K562 (cell line): ENCODE results near the gene NPEPPS. TPM values are rescaled to one million over a fixed set of nuclear protein-coding genes. Genes with fewer than 3 reads are reported as not detected.
"Not testable (repeated sequence)": the region's sequence is repeated elsewhere in the genome, so short reads cannot be mapped to it uniquely, and the experiment has no call there.

Source experiments
- ATAC-seq: fragments of 200-7000 bp; cut with Tn5 transposase; 3 replicates; pipeline ENCODE4 v1.9.1; 2020; ENCODE audit warnings: moderate library complexity
- BruUV-seq: library from RNA; stranded (reverse); fragments of 400-500 nt; replicated peaks from 2 replicates; lab custom pipeline; 2021; lab: Mats Ljungman, UMichigan
- CTCF ChIA-PET: fragments of 300-600 bp; formaldehyde crosslinking; extraction: SDS; loops from one replicate; lab custom pipeline; 2021; ENCODE audit warnings: low intra/inter-chr PET ratio; lab: Yijun Ruan, JAX
- POLR2A ChIA-PET: fragments of 300-600, 350-650 bp; sonication (Branson Sonifier 250); formaldehyde crosslinking; extraction: SDS; loops from one replicate; lab custom pipeline; 2021; ENCODE audit warnings: antibody characterized with exemption, inconsistent platforms; lab: Yijun Ruan, JAX
- DNase-seq, 4 experiments: peaks; one replicate each; pipeline versions ENCODE4 v3.0.0 to v3.0.0-alpha.2; 2011 to 2018; ENCODE audit warnings: low spot score in 3 of 4, mixed read lengths in 3 of 4; ENCODE audit errors: extremely low read depth in 1 of 4
- FAIRE-seq: peaks from 2 replicates; lab custom pipeline; 2011; peaks lifted over from hg19 to GRCh38; lab: Jason Lieb, UNC
- H2AFZ ChIP-seq: 2 replicates; pipeline ENCODE4 v1.6.0; 2011; ENCODE audit warnings: low read depth, low read length, control low read depth, inconsistent platforms
- H3K27ac ChIP-seq: fragments of 200-600 bp; 3 replicates; pipeline ENCODE4 v1.8.0; 2011; ENCODE audit warnings: low read depth, mild to moderate bottlenecking, control low read depth, inconsistent platforms, low read length, moderate library complexity, mixed read lengths; ENCODE audit errors: extremely low read depth
- H3K27me3 ChIP-seq, 2 experiments: fragments of 300-600 bp in 1 of 2; 2 replicates in 1 of 2; 3 replicates in 1 of 2; pipeline versions ENCODE4 v1.6.0 to v1.8.0; 2011; ENCODE audit warnings: inconsistent platforms in 2 of 2, low read length in 2 of 2, mild to moderate bottlenecking in 1 of 2, mixed read lengths in 1 of 2, moderate library complexity in 1 of 2; ENCODE audit not compliant: control insufficient read depth in 2 of 2, insufficient read depth in 2 of 2
- H3K36me3 ChIP-seq: fragments of 300-600 bp; 3 replicates; pipeline ENCODE4 v1.8.0; 2011; ENCODE audit warnings: mild to moderate bottlenecking, low read length, inconsistent platforms; ENCODE audit not compliant: control insufficient read depth, insufficient read depth
- H3K4me1 ChIP-seq, 2 experiments: fragments of 200-600 bp in 1 of 2; replicated peaks in 1 of 2; 2 replicates in 1 of 2; 3 replicates in 1 of 2; pipeline versions ENCODE4 v1.5.1 to v1.8.0; 2011; ENCODE audit warnings: inconsistent platforms in 2 of 2, low read length in 2 of 2, mild to moderate bottlenecking in 1 of 2, mixed read lengths in 1 of 2, moderate library complexity in 1 of 2; ENCODE audit not compliant: control insufficient read depth in 2 of 2, insufficient read depth in 2 of 2
- H3K4me2 ChIP-seq: 2 replicates; pipeline ENCODE4 v1.6.1; 2011; ENCODE audit warnings: low read length, control low read depth, inconsistent platforms, mixed read lengths; ENCODE audit not compliant: insufficient read depth
- H3K4me3 ChIP-seq: fragments of 200-600 bp; sonication (generic), shearing (Covaris generic); 2 replicates; pipeline ENCODE4 v1.5.1; 2016; ENCODE audit warnings: control low read depth, inconsistent platforms
- H3K79me2 ChIP-seq: fragments of 200-600 bp; 3 replicates; pipeline ENCODE4 v1.8.0; 2011; ENCODE audit warnings: low read length, inconsistent platforms; ENCODE audit not compliant: control insufficient read depth, insufficient read depth
- H3K9ac ChIP-seq, 2 experiments: 2 replicates each; pipeline versions ENCODE4 v1.6.0 to v1.6.1; 2011; ENCODE audit warnings: low read depth in 2 of 2, low read length in 2 of 2, control low read depth in 1 of 2, inconsistent platforms in 1 of 2, mild to moderate bottlenecking in 1 of 2, mixed read lengths in 1 of 2; ENCODE audit not compliant: insufficient read depth in 1 of 2
- H3K9me1 ChIP-seq: one replicate; pipeline ENCODE4 v1.6.0; 2011; ENCODE audit warnings: inconsistent platforms, mild to moderate bottlenecking, low read length, moderate library complexity; ENCODE audit not compliant: control insufficient read depth, insufficient read depth
- H3K9me3 ChIP-seq: replicated peaks from 2 replicates; pipeline ENCODE4 v1.5.1; 2011; ENCODE audit warnings: low read depth, low read length, inconsistent platforms; ENCODE audit not compliant: control insufficient read depth, insufficient read depth
- H4K20me1 ChIP-seq: replicated peaks from 2 replicates; pipeline ENCODE4 v1.6.1; 2011; ENCODE audit warnings: low read length, inconsistent platforms, mixed read lengths; ENCODE audit not compliant: control insufficient read depth, insufficient read depth
- WGBS: fragments of 100-300 bp; shearing (Covaris generic); methylation state at CpG from one replicate; pipeline ENCODE4 v1.1.6; 2016; ENCODE audit warnings: low coverage, mixed read lengths; ENCODE audit not compliant: insufficient coverage; ENCODE audit errors: missing lambda C conversion rate; 5-methylcytosine and 5-hydroxymethylcytosine counted together
- in situ Hi-C: fragments of 300-500 bp; cut with MboI; formaldehyde crosslinking; loops from 4 replicates; pipeline ENCODE4 v1.15.0; 2018; ENCODE audit warnings: inconsistent platforms, mixed read lengths
- intact Hi-C: fragments of 100-400 bp; cut with micrococcal nuclease; formaldehyde crosslinking; loops from 2 replicates; pipeline ENCODE4 v1.14.2; 2022
- polyA plus RNA-seq, 8 experiments: library from polyadenylated mRNA; depleted of rRNA in 4 of 8; stranded (reverse) in 5 of 8; unstranded in 3 of 8; fragments of >200 nt; fragmentation: Nextera tagmentation in 2 of 8; fragmentation: Illumina TruSeq in 1 of 8; extraction: Ambion mirVana in 2 of 8; extraction: Trizol in 1 of 8; gene quantifications; 2 replicates each; pipeline versions ENCODE4 v1.2.1 to v1.2.3, GENCODE V29; 2011 to 2014; ENCODE audit warnings: inconsistent platforms in 1 of 8, missing spikeins in 1 of 8
- total RNA-seq, 7 experiments: library from RNA; depleted of rRNA in 6 of 7; stranded (reverse); fragments of >200 nt in 6 of 7; fragmentation: Illumina TruSeq in 2 of 7; extraction: Trizol in 2 of 7; gene quantifications; 2 replicates each; pipeline versions ENCODE4 v1.2.1 to v1.2.3, GENCODE V29; 2011 to 2021; ENCODE audit warnings: low replicate concordance in 1 of 7

The NPEPPS gene
- total and polyA plus RNA-seq, 9 of the 15 experiments (the other 6 are each of a cell fraction or from before 2014, with no cell fraction given) = 21.4 to 108 (median 46.0) TPM

DNA sequence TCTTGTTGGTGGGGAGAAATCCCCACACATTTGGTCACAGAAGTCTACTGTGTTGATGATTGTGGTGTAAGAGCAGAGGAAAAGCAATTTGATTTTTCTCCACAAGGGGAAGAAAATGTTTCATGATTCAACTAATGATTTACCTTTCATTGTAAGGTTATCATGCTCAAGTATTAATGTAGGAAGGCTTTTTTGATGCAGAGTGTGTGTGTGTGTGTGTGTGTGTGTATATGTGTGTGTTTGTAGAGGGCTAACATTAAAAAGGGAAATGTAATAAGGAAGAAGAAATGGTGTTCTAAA lies 31.4 kb downstream of the NPEPPS start:
- in situ Hi-C loops, H3K4me1 ChIP-seq, H3K4me2 ChIP-seq, intact Hi-C loops, H3K4me3 ChIP-seq, BruUV-seq, H4K20me1 ChIP-seq, H3K36me3 ChIP-seq, POLR2A ChIA-PET, H3K27ac ChIP-seq, H3K9ac ChIP-seq, H3K27me3 ChIP-seq, H2AFZ ChIP-seq, CTCF ChIA-PET, DNase-seq, H3K9me3 ChIP-seq, H3K9me1 ChIP-seq: not testable (repeated sequence)
- peaks cover 11% of the 10 kb centered on the region for H3K79me2 ChIP-seq
- ATAC-seq = peak; percentile 40; the same call in 2 of the 3 replicates
- peak; percentile 74 for FAIRE-seq

DNA sequence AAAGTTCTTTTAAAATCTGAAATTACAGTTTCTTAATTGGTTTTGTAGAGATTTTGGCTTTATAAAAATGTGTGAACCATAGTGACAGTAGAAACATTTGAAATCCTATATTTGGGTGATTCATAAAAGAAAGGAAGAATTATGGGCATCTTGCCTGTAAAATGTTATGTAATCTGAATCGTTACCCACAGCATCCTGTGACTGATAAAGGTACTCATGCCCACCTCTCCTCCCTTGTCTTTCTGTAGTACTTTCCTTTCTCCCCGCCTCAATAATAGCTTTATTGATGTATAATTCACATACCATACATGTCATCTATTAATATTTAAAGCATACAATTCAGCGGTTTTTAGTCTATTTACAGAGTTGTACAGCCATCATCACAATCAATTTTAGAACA lies 36.4 kb downstream of the NPEPPS start:
- H2AFZ ChIP-seq, H3K9ac ChIP-seq, H3K4me2 ChIP-seq, in situ Hi-C loops, H3K4me1 ChIP-seq, H3K9me1 ChIP-seq, H3K27ac ChIP-seq, H3K4me3 ChIP-seq, ATAC-seq, H3K36me3 ChIP-seq, BruUV-seq, H4K20me1 ChIP-seq, CTCF ChIA-PET, DNase-seq, FAIRE-seq, POLR2A ChIA-PET, H3K27me3 ChIP-seq, H3K79me2 ChIP-seq, H3K9me3 ChIP-seq, intact Hi-C loops: not testable (repeated sequence)
- 49% methylated on average over 2 of the region's 3 CpGs for WGBS

DNA sequence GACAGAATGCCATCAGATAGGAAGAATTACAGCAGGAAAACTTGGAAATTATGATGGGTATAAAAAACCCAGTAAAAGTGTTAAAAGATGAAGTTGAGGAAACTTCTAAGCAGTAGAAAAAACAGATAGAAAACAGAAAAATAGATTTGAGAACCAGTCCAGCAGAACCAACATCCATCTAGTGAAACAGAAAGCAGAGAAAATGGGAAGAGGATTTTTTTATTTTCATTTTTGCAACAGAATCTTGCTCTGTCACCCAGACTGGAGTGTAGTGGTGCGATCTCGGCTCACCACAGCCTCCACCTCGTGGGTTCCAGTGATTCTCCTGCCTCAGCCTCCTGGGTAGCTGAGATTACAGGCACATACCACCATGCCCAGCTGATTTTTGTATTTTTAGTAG lies 41.7 kb downstream of the NPEPPS start:
- H3K4me1 ChIP-seq, H3K4me3 ChIP-seq, H4K20me1 ChIP-seq, H3K79me2 ChIP-seq, BruUV-seq, H3K9me1 ChIP-seq, H3K36me3 ChIP-seq, H3K27me3 ChIP-seq, H3K4me2 ChIP-seq, POLR2A ChIA-PET, CTCF ChIA-PET, H2AFZ ChIP-seq, intact Hi-C loops, H3K9me3 ChIP-seq, H3K9ac ChIP-seq, in situ Hi-C loops, H3K27ac ChIP-seq, DNase-seq, FAIRE-seq, ATAC-seq: not testable (repeated sequence)
- WGBS = 90% methylated on average over 2 of the region's 3 CpGs

DNA sequence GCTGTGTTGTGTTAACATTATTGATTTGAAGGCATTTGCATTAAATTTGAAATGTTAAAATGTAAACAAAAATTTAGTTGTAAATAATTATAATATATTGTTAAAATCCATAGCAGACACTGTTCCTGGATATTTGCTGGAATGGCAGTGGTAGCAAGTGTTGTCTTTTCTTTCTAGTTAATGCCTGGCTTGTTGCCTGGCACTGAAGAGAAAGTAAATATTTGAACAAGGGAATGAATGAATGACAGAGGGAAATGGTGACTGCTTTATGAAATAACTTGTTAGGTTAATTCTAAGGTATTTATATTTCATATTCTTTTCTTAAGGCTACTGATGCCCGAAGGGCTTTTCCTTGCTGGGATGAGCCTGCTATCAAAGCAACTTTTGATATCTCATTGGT lies 51.5 kb downstream of the NPEPPS start:
- WGBS = no CpG with 5 or more reads among the region's 1 CpG
- H3K4me2 ChIP-seq, ATAC-seq, BruUV-seq, DNase-seq, H3K27ac ChIP-seq, H3K4me1 ChIP-seq, H3K27me3 ChIP-seq, POLR2A ChIA-PET, H3K9ac ChIP-seq, H3K36me3 ChIP-seq, H3K9me1 ChIP-seq, CTCF ChIA-PET, intact Hi-C loops, FAIRE-seq, in situ Hi-C loops, H3K9me3 ChIP-seq, H3K4me3 ChIP-seq, H2AFZ ChIP-seq, H4K20me1 ChIP-seq, H3K79me2 ChIP-seq: not testable (repeated sequence)
